Lung (tissue), 12 donors: ENCODE results near the gene RAB3GAP1. TPM values are rescaled to one million over a fixed set of nuclear protein-coding genes. Genes with fewer than 3 reads are reported as not detected.
A peak's percentile ranks its signal among the peaks of the same experiment; 100 is the strongest.

ENCODE experiments used
- ATAC-seq: fragments of 200-7000 bp; cut with Tn5 transposase; one replicate; pipeline ENCODE4 v1.9.1; 2020; ENCODE audit warnings: moderate number of reproducible peaks; ENCODE audit not compliant: insufficient read depth, low FRiP score
- DNase-seq, 3 donors: peaks; one replicate each; pipeline ENCODE4 v3.0.0-alpha.2; 2013 to 2017
- H3K27ac ChIP-seq, 2 donors: one replicate each; pipeline ENCODE4 v1.5.1; 2013; ENCODE audit warnings: mild to moderate bottlenecking in 2 of 2, moderate library complexity in 2 of 2, control low read depth in 1 of 2, inconsistent platforms in 1 of 2, low read depth in 1 of 2, low read length in 1 of 2
- H3K27me3 ChIP-seq, 3 donors: one replicate each; pipeline ENCODE4 v1.5.1; 2013; ENCODE audit warnings: low read length in 2 of 3; ENCODE audit not compliant: control insufficient read depth in 3 of 3, insufficient read depth in 3 of 3
- H3K36me3 ChIP-seq, 4 donors: one replicate each; pipeline ENCODE4 v1.5.1; 2013; ENCODE audit warnings: low read length in 4 of 4, mild to moderate bottlenecking in 1 of 4, moderate library complexity in 1 of 4; ENCODE audit not compliant: control insufficient read depth in 4 of 4, insufficient read depth in 4 of 4
- H3K4me1 ChIP-seq, 5 donors: one replicate each; pipeline ENCODE4 v1.5.1; 2013; ENCODE audit warnings: low read length in 5 of 5, mild to moderate bottlenecking in 2 of 5, moderate library complexity in 1 of 5; ENCODE audit not compliant: control insufficient read depth in 5 of 5, insufficient read depth in 5 of 5
- H3K4me3 ChIP-seq: one replicate; pipeline ENCODE4 v1.5.1; 2013; ENCODE audit warnings: mild to moderate bottlenecking, control low read depth, moderate library complexity
- H3K9ac ChIP-seq, 2 donors: one replicate each; pipeline ENCODE4 v1.5.1; 2013; ENCODE audit warnings: low read length in 2 of 2, control low read depth in 1 of 2; ENCODE audit not compliant: insufficient read depth in 1 of 2
- H3K9me3 ChIP-seq, 4 donors: one replicate each; pipeline ENCODE4 v1.5.1; 2013; ENCODE audit warnings: low read length in 3 of 4, mild to moderate bottlenecking in 1 of 4, moderate library complexity in 1 of 4; ENCODE audit not compliant: control insufficient read depth in 4 of 4, insufficient read depth in 3 of 4
- CTCF ChIP-seq: IDR thresholded peaks from 2 replicates; pipeline ENCODE4 v1.5.1; 2012; ENCODE audit warnings: mild to moderate bottlenecking; ENCODE audit errors: control extremely low read depth, extremely low read depth
- WGBS, 2 donors: extraction: QIAGEN DNeasy Blood & Tissue Kit; methylation state at CpG; one replicate each; pipeline ENCODE4 v1.1.7; 2013; 5-methylcytosine and 5-hydroxymethylcytosine counted together
- polyA plus RNA-seq, 2 donors: library from polyadenylated mRNA; stranded (reverse); fragments of 200-250 nt; gene quantifications; one replicate each; pipeline ENCODE4 v1.2.1, GENCODE V29; 2013
- total RNA-seq, 2 donors: library from RNA; depleted of rRNA in 1 of 2; stranded (reverse); fragments of >200 nt in 1 of 2; gene quantifications; one replicate each; pipeline ENCODE4 v1.2.1, GENCODE V29; 2014 to 2021
- donor health status: control.
- donor health status: control.
- donor health status: Bipolar disorder and iron deficiency.
- donor health status: healthy.
- donor health status: DM: yes; HTN: yes; CAD: no.

Gene RAB3GAP1
- total and polyA plus RNA-seq, 4 donors: 15.2 to 107 (median 25.4) TPM

DNA sequence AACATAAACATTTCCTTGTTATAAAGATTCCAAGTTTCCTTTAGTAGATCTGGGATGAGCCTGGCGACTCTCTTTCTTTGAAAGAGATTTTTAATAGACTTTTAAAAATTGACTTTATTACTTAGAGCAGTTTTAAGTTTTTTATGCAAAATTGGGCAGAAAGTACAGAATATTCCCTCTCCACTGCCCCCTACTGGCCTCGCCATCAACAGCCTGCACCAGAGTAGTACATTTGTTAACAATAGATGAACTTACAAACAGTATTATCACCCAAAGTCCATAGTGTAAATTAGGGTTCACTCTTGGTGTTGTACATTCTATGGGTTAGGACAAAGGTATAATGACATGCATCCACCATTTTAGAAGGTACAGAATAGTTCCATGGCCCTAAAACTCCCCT is 8.7 kb upstream of the RAB3GAP1 start:
- H3K9ac ChIP-seq: no peak overlapping the region
- ATAC-seq: no peak
- 62 to 72% methylated on average over 2 of the region's 2 CpGs for WGBS, 2 donors
- no peaks in the 10 kb centered on the region for H3K27me3 ChIP-seq
- H3K9me3 ChIP-seq: no peaks in the 10 kb centered on the region
- no peak for DNase-seq
- H3K4me3 ChIP-seq: no peak overlapping the region
- TF ChIP-seq CTCF: no peak
- no peaks in the 10 kb centered on the region for H3K36me3 ChIP-seq
- H3K4me1 ChIP-seq: no peaks in the 10 kb centered on the region
- no peak overlapping the region for H3K27ac ChIP-seq

- H3K36me3 ChIP-seq: no peaks in the 10 kb centered on the region
- no peak within 1 kb of the TSS for H3K4me3 ChIP-seq
- no peak for ATAC-seq
These were observed 4.8 kb upstream of the RAB3GAP1 start, which contains the start of gene MAP3K19 for GRCh38 chr2:135047300-135047699. Gene MAP3K19, minus strand, starts transcription at chr2:135047447. Its CDS starts 22,800 bp downstream, at chr2:135024647.

DNA sequence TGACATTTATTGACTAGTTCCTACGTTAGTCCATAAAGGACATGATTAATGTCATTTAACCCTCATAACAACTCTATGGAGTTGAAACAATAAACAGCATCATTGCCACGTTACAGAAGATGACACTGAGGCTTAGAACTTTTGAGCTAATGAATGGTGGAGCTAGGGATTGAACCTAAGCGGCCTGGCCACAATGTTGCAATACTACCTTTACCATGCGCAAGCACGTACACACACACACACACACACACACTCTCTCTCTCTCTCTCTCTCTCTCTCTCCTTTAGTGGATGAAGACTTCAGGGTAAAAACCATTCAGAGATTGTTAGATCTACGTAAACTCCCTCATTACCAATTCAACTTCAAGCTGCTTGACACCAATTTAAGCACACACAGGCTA is 4.0 kb upstream of the RAB3GAP1 start:
- Histone ChIP-seq H3K9ac (no peak overlapping the region), H3K27me3 (no peaks in the 10 kb centered on the region), H3K4me1 (peaks cover 0 to 5% (median 0%) of the 10 kb centered on the region in 5 donors), H3K36me3 (no peaks in the 10 kb centered on the region), H3K9me3 (no peaks in the 10 kb centered on the region), H3K4me3 (no peak overlapping the region), H3K27ac (no peak overlapping the region)
- DNase-seq (no peak), ATAC-seq (no peak)
- 78 to 82% methylated on average over 6 of the region's 6 CpGs for WGBS, 2 donors
- no peak for TF ChIP-seq CTCF

More at GRCh38 chr2:135047300-135047699, 4.8 kb upstream of the RAB3GAP1 start, which contains the start of gene MAP3K19:
- TF ChIP-seq CTCF: no peak
- DNase-seq: peak in 2 of 3 donors; percentile 16 to 20
- Histone ChIP-seq H3K27me3 (no peaks in the 10 kb centered on the region), H3K4me1 (peaks cover 0 to 3% (median 0%) of the 10 kb centered on the region in 5 donors), H3K27ac (no peak within 1 kb of the TSS), H3K9ac (no peak within 1 kb of the TSS), H3K9me3 (no peaks in the 10 kb centered on the region)

GRCh38 chr2:135050132-135050531 is 2.0 kb upstream of the RAB3GAP1 start:
- 76 to 83% methylated on average over 3 of the region's 3 CpGs for WGBS, 2 donors
- Histone ChIP-seq H3K27ac (peak overlapping the region in 1 of 2 donors; percentile 65), H3K36me3 (no peaks in the 10 kb centered on the region), H3K4me3 (no peak overlapping the region), H3K4me1 (peaks cover 0 to 16% (median 3%) of the 10 kb centered on the region in 5 donors), H3K9me3 (no peaks in the 10 kb centered on the region), H3K9ac (no peak overlapping the region), H3K27me3 (no peaks in the 10 kb centered on the region)
- DNase-seq (no peak), ATAC-seq (no peak)
- TF ChIP-seq CTCF: no peak
